Fibroblast of peridontal ligament (primary cell): ENCODE measurements around the gene ADGRF4.

Experiments
- DNase-seq: peaks from one replicate; pipeline ENCODE4 v3.0.0-alpha.2; 2010; ENCODE audit errors: extremely low read depth

ADGRF4 gene

GRCh38 chr6:47681201-47681990 is 17.0 kb upstream of the ADGRF4 start:
- no peak for DNase-seq

GRCh38 chr6:47686411-47686810 is 12.0 kb upstream of the ADGRF4 start:
- DNase-seq: no peak

- no peak for DNase-seq
Measured at GRCh38 chr6:47687432-47687831, 10.9 kb upstream of the ADGRF4 start.

GRCh38 chr6:47690214-47690613 is 8.2 kb upstream of the ADGRF4 start:
- no peak for DNase-seq

GRCh38 chr6:47690791-47691190 is 7.6 kb upstream of the ADGRF4 start:
- no peak for DNase-seq

DNA sequence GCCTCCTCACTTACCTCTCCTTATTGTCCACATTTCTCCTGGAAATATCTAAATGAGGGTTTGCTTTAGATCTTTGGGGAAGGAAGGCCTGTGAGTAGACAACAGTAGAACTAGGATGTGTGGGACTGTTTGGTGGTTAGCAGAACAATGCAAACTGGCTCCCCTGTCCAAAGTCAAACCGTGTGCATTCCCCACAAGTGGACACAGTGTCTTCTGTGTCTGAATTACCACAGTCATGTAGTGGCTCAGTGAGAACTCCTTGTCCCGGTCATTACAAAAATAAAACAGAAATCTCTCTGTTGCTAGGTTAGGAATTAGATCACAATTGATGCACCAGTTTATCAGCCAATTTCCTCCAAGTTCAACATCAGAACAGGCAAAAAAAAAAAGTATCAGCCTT is 455 bp upstream of the ADGRF4 start:
- no peak for DNase-seq

DNA sequence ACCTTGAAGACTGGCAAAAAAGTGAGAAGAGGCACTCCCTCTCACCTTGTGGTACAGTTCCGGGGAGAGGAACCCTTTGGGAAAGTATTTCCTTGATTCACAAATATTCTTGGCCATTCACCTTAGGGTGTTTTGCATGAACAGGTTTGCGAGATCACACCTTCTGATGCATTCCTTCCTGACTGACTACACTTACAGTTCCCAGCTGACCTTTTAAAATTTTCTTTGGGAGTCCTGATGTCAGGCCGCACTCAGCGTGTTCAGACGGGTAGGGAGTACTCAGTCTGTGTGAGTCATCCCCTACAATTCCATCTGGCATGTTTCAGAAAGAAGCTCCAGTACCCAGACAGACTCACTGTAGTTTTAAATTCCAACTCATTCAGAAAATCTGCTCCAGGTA is 1.7 kb downstream of the ADGRF4 start:
- no peak for DNase-seq

DNA sequence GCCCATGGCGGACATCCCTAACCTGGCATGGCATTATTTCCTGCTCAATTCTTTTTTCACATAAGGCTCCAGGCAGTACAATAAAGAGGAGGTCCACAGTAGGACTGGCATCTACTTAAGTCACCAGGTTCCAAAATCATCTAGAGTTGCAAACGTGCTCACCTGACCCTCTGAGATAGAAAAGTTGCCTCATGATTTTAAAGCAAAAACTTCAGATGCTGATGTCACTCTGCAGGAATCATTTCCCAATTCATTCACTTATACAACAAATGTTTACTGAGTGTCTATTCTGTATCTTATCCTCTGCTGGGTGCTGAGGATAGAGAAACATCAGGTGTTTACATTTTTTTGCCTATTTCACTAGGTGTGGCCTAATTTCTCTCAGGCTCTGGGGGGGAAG is 2.2 kb downstream of the ADGRF4 start:
- no peak for DNase-seq

GRCh38 chr6:47701363-47701762 is 3.0 kb downstream of the ADGRF4 start:
- no peak for DNase-seq

GRCh38 chr6:47709160-47709559 is 10.8 kb downstream of the ADGRF4 start:
- no peak for DNase-seq

- no peak for DNase-seq
Measured at GRCh38 chr6:47710295-47710694, 11.9 kb downstream of the ADGRF4 start.

DNA sequence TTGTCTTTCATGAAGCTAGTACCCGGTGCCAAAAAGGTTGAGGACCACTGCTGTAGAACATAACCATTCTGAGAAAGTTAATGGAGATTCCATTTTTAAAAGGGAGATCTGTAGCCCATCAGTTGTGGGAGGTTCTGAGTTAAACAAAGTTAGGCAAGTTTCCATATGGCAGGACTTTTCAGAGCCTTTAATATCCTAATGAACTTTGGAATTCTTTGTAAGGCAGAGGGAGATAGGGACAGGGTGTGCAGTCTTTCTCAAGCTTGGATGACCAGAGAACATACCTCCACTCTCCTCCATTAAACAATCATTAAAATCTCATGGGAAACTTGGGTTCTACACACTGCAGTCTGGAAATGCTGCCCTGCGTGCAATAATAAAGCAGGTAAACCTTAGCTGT is 14.8 kb downstream of the ADGRF4 start:
- DNase-seq: no peak

- DNase-seq: no peak
Measured at GRCh38 chr6:47714802-47715201, 16.4 kb downstream of the ADGRF4 start.

GRCh38 chr6:47715782-47716181 is 17.4 kb downstream of the ADGRF4 start:
- DNase-seq: no peak

- DNase-seq: no peak
Measured at GRCh38 chr6:47716207-47716606, 17.8 kb downstream of the ADGRF4 start.

GRCh38 chr6:47718571-47718970 is 20.2 kb downstream of the ADGRF4 start:
- DNase-seq: no peak

DNA sequence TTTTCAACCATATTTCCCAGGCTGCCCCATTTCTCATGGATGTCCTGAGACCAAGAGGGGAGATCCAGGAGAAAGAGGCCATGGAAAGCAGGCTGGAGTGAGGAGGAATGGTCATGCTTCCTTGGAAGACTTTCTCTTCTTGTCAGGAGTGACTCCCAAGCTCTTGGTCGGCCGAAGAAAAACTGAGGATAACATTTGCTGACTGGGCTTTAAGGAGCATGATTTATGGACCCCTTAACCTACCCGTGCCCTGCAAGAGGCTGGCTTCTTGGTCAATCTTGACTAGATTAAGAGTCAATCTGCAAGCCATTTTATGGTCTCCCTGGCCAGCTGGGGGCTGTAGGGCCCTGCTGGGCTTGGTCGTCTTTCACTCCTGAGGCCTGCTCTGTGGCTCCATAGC is 22.8 kb downstream of the ADGRF4 start:
- no peak for DNase-seq

DNA sequence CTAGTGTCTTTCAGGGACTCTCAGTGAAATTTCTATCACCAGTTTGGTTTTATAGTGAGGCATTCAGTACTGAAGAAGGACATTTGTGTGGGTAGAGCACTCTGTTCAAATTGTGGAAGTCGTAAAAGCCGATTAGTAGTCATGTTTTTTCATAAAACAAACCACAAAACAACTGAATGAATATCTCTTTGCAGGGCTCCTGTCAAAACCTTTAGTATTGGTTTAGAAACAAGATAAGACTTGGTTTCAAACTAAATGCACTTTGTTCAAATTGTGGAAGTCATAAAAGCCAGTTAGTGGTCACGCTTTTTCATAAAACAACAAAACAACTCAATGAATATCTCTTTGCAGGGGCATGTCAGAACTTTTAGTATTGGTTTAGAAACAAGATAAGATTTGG is 23.8 kb downstream of the ADGRF4 start:
- DNase-seq: no peak

DNA sequence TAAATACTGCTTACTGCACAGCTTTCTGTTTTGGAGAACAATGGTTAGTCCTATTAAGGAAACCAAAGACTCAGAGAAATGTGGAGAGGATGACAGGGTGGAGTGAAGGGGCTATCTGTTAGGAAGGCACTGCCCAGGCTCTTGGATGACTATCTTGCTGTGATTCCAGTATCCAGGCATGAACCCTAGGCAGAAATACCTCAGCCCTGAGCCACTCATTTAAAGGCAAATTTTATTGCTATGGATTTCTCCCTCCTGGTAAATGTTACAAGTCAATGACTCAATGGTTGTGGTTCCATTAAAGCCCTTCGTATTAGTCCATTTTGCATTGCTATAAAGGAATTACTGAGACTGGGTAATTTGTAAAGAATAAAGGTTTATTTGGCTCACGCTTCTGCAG is 25.9 kb downstream of the ADGRF4 start:
- no peak for DNase-seq

- no peak for DNase-seq
Measured at GRCh38 chr6:47727391-47727790, 29.0 kb downstream of the ADGRF4 start.

DNA sequence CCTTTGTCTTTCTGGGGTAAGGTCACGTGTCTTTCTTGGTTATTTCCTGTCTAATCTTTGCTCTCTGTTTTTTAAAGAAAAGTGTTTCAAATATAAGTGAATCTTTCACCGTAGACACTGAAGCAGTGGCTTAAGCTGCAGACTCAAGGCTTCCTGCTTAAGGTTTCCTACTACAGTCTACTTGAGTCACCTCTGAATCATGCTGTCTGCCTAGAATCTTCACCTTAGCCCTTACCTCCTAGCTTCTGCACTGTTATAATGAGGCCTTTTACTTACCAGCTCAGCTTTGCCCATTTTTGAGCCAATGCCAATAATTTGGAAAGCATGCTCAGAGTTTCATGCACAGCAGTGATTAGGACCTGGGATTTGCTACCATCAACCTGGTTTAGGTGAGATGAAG is 30.6 kb downstream of the ADGRF4 start:
- no peak for DNase-seq

GRCh38 chr6:47729457-47729856 is 31.1 kb downstream of the ADGRF4 start:
- DNase-seq: no peak

DNA sequence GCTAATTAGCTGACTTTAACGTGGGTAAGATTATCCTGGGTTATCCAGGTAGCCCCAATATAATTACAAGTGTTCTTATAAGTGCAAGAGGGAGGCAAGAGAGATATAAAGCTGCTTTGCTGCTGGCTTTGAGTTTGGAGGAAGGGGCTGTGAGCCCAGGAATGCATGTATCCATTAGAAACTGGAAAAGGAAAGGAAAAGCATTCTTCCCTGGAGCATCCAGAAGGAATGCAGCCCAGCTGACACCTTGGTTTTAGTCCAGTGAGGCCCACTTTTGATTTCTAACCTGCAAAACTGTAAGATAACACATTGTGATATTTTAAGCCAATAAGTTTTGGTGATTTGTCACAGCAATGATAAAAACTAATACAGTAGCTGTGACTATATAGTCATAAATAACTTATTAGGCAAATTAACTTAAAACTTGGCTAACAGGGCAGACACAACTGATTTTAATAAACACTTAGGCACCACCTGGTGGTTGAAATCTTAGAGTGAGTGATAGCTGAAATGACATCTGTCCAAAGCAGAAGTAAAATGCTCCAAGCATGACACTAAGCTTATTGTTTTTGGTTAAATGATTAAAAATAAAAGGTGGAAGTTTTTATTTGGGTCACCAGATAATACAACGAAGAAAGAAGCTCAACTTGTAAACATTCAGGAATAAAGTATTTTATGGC is 35.6 kb downstream of the ADGRF4 start:
- DNase-seq: peak; percentile 12
